Lower leg skin (tissue), 4 donors: ENCODE results near the gene CMSS1. TPM values are rescaled to one million over a fixed set of nuclear protein-coding genes. Genes with fewer than 3 reads are reported as not detected.

ENCODE experiments used
- DNase-seq, 2 donors: peaks; one replicate each; pipeline ENCODE4 v3.0.0-alpha.2; 2019; ENCODE audit warnings: low spot score in 2 of 2
- H3K4me3 ChIP-seq: fragments of 200-600 bp; sonication (generic); 2 replicates; pipeline ENCODE4 v1.5.1; 2017; ENCODE audit warnings: mild to moderate bottlenecking, low read depth; ENCODE audit not compliant: poor library complexity, severe bottlenecking
- CTCF ChIP-seq, 3 donors: fragments of 450-650 bp; IDR thresholded peaks; one replicate each; pipeline ENCODE4 v1.5.1; 2016; ENCODE audit warnings: antibody characterized with exemption in 3 of 3, mild to moderate bottlenecking in 3 of 3, moderate library complexity in 2 of 3
- POLR2A ChIP-seq, 2 donors: fragments of 450-650 bp; IDR thresholded peaks; one replicate each; pipeline ENCODE4 v1.6.1; 2016 to 2017; ENCODE audit warnings: antibody characterized with exemption in 2 of 2, mild to moderate bottlenecking in 1 of 2, moderate library complexity in 1 of 2
- WGBS, 2 donors: methylation state at CpG; one replicate each; pipeline ENCODE4 v1.1.5; 2018; 5-methylcytosine and 5-hydroxymethylcytosine counted together
- intact Hi-C: fragments of 100-400 bp; cut with DNase I; formaldehyde crosslinking; loops from one replicate; pipeline ENCODE4 v1.15.0; 2023; ENCODE audit warnings: low total_unique reads
- total RNA-seq, 4 donors: library from RNA; depleted of rRNA; stranded (reverse); fragments of >200 nt; gene quantifications; one replicate each; pipeline ENCODE4 v1.1.0, GENCODE V29; 2016

The CMSS1 gene
- total RNA-seq, 4 donors from 2014 or later: 3.7 to 13.2 (median 7.5) TPM

GRCh38 chr3:99982650-99983049, 165.0 kb downstream of the CMSS1 start:
- 92 to 93% methylated on average over 2 of the region's 2 CpGs for WGBS, 2 donors

GRCh38 chr3:99984139-99984538, 166.5 kb downstream of the CMSS1 start:
- TF ChIP-seq CTCF (IDR thresholded peaks at IDR 0.05) (no peak), POLR2A (IDR thresholded peaks at IDR 0.05) (no peak)
- H3K4me3 ChIP-seq: no peak overlapping the region
- DNase-seq: no peak
- intact Hi-C loops: no loop called here

More at GRCh38 chr3:99982650-99983049, 165.0 kb downstream of the CMSS1 start:
- intact Hi-C loops: no loop called here
- DNase-seq: no peak
- no peak overlapping the region for H3K4me3 ChIP-seq
- TF ChIP-seq CTCF (IDR thresholded peaks at IDR 0.05) (no peak), POLR2A (IDR thresholded peaks at IDR 0.05) (no peak)

DNA sequence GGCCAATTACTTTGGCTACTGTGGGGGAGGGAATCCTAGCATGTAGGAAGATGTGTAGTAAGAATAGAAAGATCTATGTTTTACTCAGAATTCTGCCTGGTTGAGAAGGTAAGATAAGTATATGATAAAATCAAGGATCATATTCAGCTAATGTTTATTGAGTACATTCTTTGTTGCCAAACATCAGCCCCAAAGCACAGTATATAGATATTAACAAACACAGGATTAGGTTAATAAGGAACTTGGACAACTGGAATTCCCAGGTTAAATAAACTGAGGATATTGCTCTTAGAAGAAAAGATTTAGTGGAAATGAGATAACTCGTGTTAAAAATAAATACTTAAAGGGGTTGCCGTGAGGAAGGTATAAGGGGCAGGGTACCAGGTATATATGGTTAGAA, 167.0 kb downstream of the CMSS1 start:
- no peak overlapping the region for H3K4me3 ChIP-seq
- intact Hi-C loops: no loop called here
- WGBS, 2 donors: 79 to 82% methylated on average over 2 of the region's 2 CpGs
- TF ChIP-seq POLR2A (IDR thresholded peaks at IDR 0.05) (no peak), CTCF (IDR thresholded peaks at IDR 0.05) (no peak)
- DNase-seq: no peak

GRCh38 chr3:99990179-99990578, 172.5 kb downstream of the CMSS1 start:
- 92 to 97% methylated on average over 1 of the region's 1 CpG for WGBS, 2 donors
- TF ChIP-seq POLR2A (IDR thresholded peaks at IDR 0.05) (no peak), CTCF (IDR thresholded peaks at IDR 0.05) (no peak)
- intact Hi-C loops: no loop called here
- no peak for DNase-seq
- no peak overlapping the region for H3K4me3 ChIP-seq

DNA sequence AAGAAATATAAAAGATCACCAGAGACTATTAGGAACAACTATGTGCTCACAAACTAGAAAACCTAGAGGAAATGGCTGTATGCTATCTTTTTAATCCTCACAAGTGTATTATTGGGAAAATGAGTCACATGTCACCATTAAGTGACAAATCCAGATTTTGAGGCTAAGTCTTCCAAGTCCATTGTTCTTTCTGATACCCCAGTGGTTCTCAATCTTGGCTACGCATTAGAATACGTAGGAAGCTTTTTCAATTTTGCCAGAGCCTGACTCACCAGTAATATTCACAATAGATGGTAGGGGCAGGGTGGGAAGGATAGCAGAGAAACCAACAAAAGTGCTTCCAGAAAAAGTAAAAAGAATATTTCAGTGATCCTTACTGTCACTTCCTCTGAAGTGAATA, 179.6 kb downstream of the CMSS1 start:
- WGBS, 2 donors: 85 to 86% methylated on average over 2 of the region's 2 CpGs
- TF ChIP-seq CTCF (IDR thresholded peaks at IDR 0.05) (no peak), POLR2A (IDR thresholded peaks at IDR 0.05) (no peak)
- H3K4me3 ChIP-seq: no peak overlapping the region

GRCh38 chr3:99999536-99999935, 181.9 kb downstream of the CMSS1 start:
- no peak for DNase-seq
- intact Hi-C loops: no loop called here
- no peak overlapping the region for H3K4me3 ChIP-seq
- TF ChIP-seq CTCF (IDR thresholded peaks at IDR 0.05) (no peak), POLR2A (IDR thresholded peaks at IDR 0.05) (no peak)
- 83 to 85% methylated on average over 2 of the region's 2 CpGs for WGBS, 2 donors

More for the DNA sequence above, 179.6 kb downstream of the CMSS1 start:
- DNase-seq: no peak
- intact Hi-C loops: no loop called here
